Activated naive CD8-positive, alpha-beta T cell treated with anti-CD3 and anti-CD28 coated beads, Interleukin-2, amount 10 ng/mL, durations not matched to agents 7 days and 5 days (primary cell): ENCODE results near the gene THRB. TPM values are rescaled to one million over a fixed set of nuclear protein-coding genes. Genes with fewer than 3 reads are reported as not detected.

Source experiments
- ATAC-seq: fragments of 150-1000 bp; cut with Tn5 transposase; one replicate; pipeline ENCODE4 v1.10.0; 2021; ENCODE audit warnings: low read depth, moderate library complexity
- POLR2A ChIA-PET: fragments of 350-600 bp; sonication (Branson Sonifier 250); formaldehyde crosslinking; loops from one replicate; lab custom pipeline; 2021; ENCODE audit warnings: antibody characterized with exemption; lab: Charles Lee
- DNase-seq: peaks from one replicate; pipeline ENCODE4 v3.0.0; 2021
- H3K27ac Mint-ChIP-seq: one replicate; pipeline ENCODE4 v1.8.0; 2022; ENCODE audit warnings: mild to moderate bottlenecking, mixed read lengths
- H3K27me3 Mint-ChIP-seq: one replicate; pipeline ENCODE4 v1.8.0; 2022; ENCODE audit warnings: mild to moderate bottlenecking, moderate library complexity, mixed read lengths
- H3K36me3 Mint-ChIP-seq: one replicate; pipeline ENCODE4 v1.8.0; 2021; ENCODE audit warnings: mild to moderate bottlenecking, mixed read lengths
- H3K4me1 Mint-ChIP-seq: one replicate; pipeline ENCODE4 v1.8.0; 2021; ENCODE audit warnings: mixed read lengths
- H3K4me3 Mint-ChIP-seq: one replicate; pipeline ENCODE4 v1.8.0; 2022; ENCODE audit warnings: mild to moderate bottlenecking, moderate library complexity, mixed read lengths
- H3K9me3 Mint-ChIP-seq: one replicate; pipeline ENCODE4 v1.8.0; 2021; ENCODE audit warnings: mixed read lengths
- total RNA-seq, 2 experiments: library from RNA; stranded (reverse); gene quantifications; one replicate each; pipeline ENCODE4 v1.2.3, GENCODE V29; 2021

THRB gene
- total RNA-seq, 2 experiments from 2014 or later: not detected

- Mint-ChIP-seq H3K36me3 (no peaks in the 10 kb centered on the region), H3K27me3 (no peaks in the 10 kb centered on the region), H3K4me1 (no peaks in the 10 kb centered on the region), H3K9me3 (no peaks in the 10 kb centered on the region), H3K27ac (no peak overlapping the region), H3K4me3 (no peak overlapping the region)
- DNase-seq: no peak
- POLR2A ChIA-PET: no interaction called here
- ATAC-seq: no peak
Observed at GRCh38 chr3:24360957-24361356, 133.7 kb downstream of the THRB start.

DNA sequence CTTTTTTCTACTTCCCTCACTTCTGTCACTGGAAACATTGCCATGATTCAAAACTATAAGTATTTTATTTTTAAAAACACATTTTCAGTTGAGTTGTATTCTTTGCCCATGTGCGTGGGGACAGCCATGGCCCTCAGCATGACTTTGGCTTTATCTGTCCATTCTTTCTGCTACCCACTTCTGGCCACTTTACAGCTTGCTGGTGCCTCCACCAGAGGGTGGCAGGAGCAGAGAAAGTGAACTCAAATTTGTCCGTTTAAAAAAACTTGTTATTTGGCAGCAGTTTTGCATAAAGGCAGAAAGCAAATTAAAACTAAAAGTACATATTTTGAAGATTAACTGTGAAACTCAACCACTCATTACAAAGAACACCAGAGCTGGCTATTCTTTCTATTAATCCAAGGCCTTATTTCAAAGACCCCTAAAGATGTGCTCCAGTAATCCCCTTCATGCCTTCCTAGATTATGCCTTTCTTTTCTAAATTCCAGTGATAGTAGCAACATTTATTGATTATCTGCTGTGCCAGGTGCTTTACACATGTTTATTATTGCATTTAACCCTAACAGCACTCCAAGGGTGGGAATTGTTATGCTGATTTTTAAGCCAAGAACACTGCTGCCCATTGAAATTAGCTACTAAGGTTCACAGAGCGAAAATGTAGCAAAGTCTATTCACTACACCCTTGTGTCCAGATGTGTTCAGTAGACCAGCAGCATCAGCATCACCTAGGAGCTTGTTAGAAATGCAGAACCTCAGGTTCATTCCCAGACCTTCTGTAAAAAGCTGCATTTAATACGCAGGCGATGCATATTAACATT is 134.8 kb downstream of the THRB start:
- Mint-ChIP-seq H3K4me1 (no peaks in the 10 kb centered on the region), H3K9me3 (no peaks in the 10 kb centered on the region), H3K27ac (no peak overlapping the region), H3K36me3 (no peaks in the 10 kb centered on the region), H3K4me3 (no peak overlapping the region), H3K27me3 (no peaks in the 10 kb centered on the region)
- DNase-seq (no peak), ATAC-seq (no peak)
- POLR2A ChIA-PET: no interaction called here

GRCh38 chr3:24359102-24359501 is 135.5 kb downstream of the THRB start:
- no peaks in the 10 kb centered on the region for H3K36me3 Mint-ChIP-seq
- H3K27me3 Mint-ChIP-seq: no peaks in the 10 kb centered on the region
- no peak overlapping the region for H3K27ac Mint-ChIP-seq
- H3K4me1 Mint-ChIP-seq: no peaks in the 10 kb centered on the region
- no peak overlapping the region for H3K4me3 Mint-ChIP-seq
- no peaks in the 10 kb centered on the region for H3K9me3 Mint-ChIP-seq
- ATAC-seq (no peak), DNase-seq (no peak)
- POLR2A ChIA-PET: no interaction called here

DNA sequence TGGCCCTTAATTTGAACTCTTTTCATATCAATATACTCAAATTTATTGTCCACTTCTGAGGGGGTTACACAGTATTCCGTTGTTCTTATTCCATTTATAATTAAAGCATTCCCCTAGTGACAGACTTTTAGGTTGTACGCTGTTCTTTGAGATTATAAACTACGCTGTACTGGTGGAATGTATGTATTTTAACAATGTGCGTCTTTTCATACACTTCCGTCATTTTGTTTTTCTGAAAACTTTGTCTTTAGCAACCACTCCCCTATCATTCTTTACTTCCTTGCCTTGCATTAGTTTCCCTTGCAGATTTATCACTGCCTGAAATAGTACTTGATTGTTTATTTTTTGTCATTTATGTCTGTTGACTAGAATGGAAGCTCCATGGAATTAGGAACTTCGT is 137.0 kb downstream of the THRB start:
- POLR2A ChIA-PET: no interaction called here
- no peaks in the 10 kb centered on the region for H3K27me3 Mint-ChIP-seq
- H3K36me3 Mint-ChIP-seq: no peaks in the 10 kb centered on the region
- no peaks in the 10 kb centered on the region for H3K9me3 Mint-ChIP-seq
- H3K27ac Mint-ChIP-seq: no peak overlapping the region
- no peak for DNase-seq
- no peaks in the 10 kb centered on the region for H3K4me1 Mint-ChIP-seq
- ATAC-seq: no peak
- H3K4me3 Mint-ChIP-seq: no peak overlapping the region

DNA sequence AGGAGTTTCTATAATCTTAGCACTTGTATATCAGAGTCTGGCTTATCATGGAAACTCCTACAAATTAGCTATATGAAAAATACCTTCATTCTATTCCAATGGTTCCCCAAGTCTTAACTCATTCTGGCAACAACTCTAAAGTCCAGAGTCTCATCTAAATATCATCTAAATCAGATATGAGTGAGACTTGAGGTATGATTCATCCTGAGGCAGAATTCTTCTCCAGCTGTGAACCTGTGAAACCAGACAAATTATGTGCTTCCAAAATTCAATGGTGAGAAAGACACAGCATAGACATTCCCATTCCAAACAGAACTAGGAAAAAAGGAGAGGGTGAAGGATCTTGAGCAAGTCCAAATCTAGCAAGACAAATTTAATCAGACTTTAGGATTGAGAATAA is 138.8 kb downstream of the THRB start:
- Mint-ChIP-seq H3K4me1 (no peaks in the 10 kb centered on the region), H3K9me3 (no peaks in the 10 kb centered on the region), H3K27ac (no peak overlapping the region), H3K27me3 (no peaks in the 10 kb centered on the region), H3K36me3 (no peaks in the 10 kb centered on the region), H3K4me3 (no peak overlapping the region)
- no peak for DNase-seq
- ATAC-seq: no peak
- POLR2A ChIA-PET: no interaction called here

GRCh38 chr3:24354230-24354629 is 140.4 kb downstream of the THRB start:
- no peaks in the 10 kb centered on the region for H3K36me3 Mint-ChIP-seq
- no peaks in the 10 kb centered on the region for H3K4me1 Mint-ChIP-seq
- POLR2A ChIA-PET: no interaction called here
- no peak overlapping the region for H3K4me3 Mint-ChIP-seq
- H3K9me3 Mint-ChIP-seq: no peaks in the 10 kb centered on the region
- no peak for ATAC-seq
- no peak overlapping the region for H3K27ac Mint-ChIP-seq
- no peak for DNase-seq
- H3K27me3 Mint-ChIP-seq: no peaks in the 10 kb centered on the region

- Mint-ChIP-seq H3K27me3 (no peaks in the 10 kb centered on the region), H3K4me1 (no peaks in the 10 kb centered on the region), H3K9me3 (no peaks in the 10 kb centered on the region), H3K27ac (no peak overlapping the region), H3K36me3 (no peaks in the 10 kb centered on the region), H3K4me3 (no peak overlapping the region)
- DNase-seq (no peak), ATAC-seq (no peak)
- POLR2A ChIA-PET: no interaction called here
Observed at GRCh38 chr3:24352893-24353553, 141.6 kb downstream of the THRB start.

GRCh38 chr3:24351779-24352469 is 142.7 kb downstream of the THRB start:
- Mint-ChIP-seq H3K9me3 (no peaks in the 10 kb centered on the region), H3K4me3 (no peak overlapping the region), H3K4me1 (no peaks in the 10 kb centered on the region), H3K27ac (no peak overlapping the region), H3K36me3 (no peaks in the 10 kb centered on the region), H3K27me3 (no peaks in the 10 kb centered on the region)
- DNase-seq: no peak
- no peak for ATAC-seq
- POLR2A ChIA-PET: no interaction called here

- H3K4me3 Mint-ChIP-seq: no peak overlapping the region
- POLR2A ChIA-PET: no interaction called here
- DNase-seq (no peak), ATAC-seq (no peak)
- no peaks in the 10 kb centered on the region for H3K9me3 Mint-ChIP-seq
- no peak overlapping the region for H3K27ac Mint-ChIP-seq
- H3K27me3 Mint-ChIP-seq: no peaks in the 10 kb centered on the region
- H3K36me3 Mint-ChIP-seq: no peaks in the 10 kb centered on the region
- H3K4me1 Mint-ChIP-seq: no peaks in the 10 kb centered on the region
Observed at GRCh38 chr3:24349367-24350019, 145.2 kb downstream of the THRB start.

- H3K9me3 Mint-ChIP-seq: no peaks in the 10 kb centered on the region
- no peaks in the 10 kb centered on the region for H3K27me3 Mint-ChIP-seq
- H3K4me3 Mint-ChIP-seq: no peak overlapping the region
- H3K4me1 Mint-ChIP-seq: no peaks in the 10 kb centered on the region
- H3K27ac Mint-ChIP-seq: no peak overlapping the region
- DNase-seq (no peak), ATAC-seq (no peak)
- POLR2A ChIA-PET: no interaction called here
- no peaks in the 10 kb centered on the region for H3K36me3 Mint-ChIP-seq
Observed at GRCh38 chr3:24348348-24348747, 146.3 kb downstream of the THRB start.

GRCh38 chr3:24344784-24345439 is 149.7 kb downstream of the THRB start:
- Mint-ChIP-seq H3K27me3 (peaks cover 2% of the 10 kb centered on the region), H3K9me3 (no peaks in the 10 kb centered on the region), H3K4me3 (no peak overlapping the region), H3K4me1 (no peaks in the 10 kb centered on the region), H3K27ac (no peak overlapping the region), H3K36me3 (no peaks in the 10 kb centered on the region)
- DNase-seq: no peak
- POLR2A ChIA-PET: no interaction called here
- no peak for ATAC-seq

- peaks cover 2% of the 10 kb centered on the region for H3K27me3 Mint-ChIP-seq
- H3K4me3 Mint-ChIP-seq: no peak overlapping the region
Observed at GRCh38 chr3:24343084-24343783, 151.4 kb downstream of the THRB start.

More at GRCh38 chr3:24343084-24343783, 151.4 kb downstream of the THRB start:
- Mint-ChIP-seq H3K9me3 (no peaks in the 10 kb centered on the region), H3K4me1 (no peaks in the 10 kb centered on the region), H3K36me3 (no peaks in the 10 kb centered on the region), H3K27ac (no peak overlapping the region)
- POLR2A ChIA-PET: no interaction called here
- DNase-seq (no peak), ATAC-seq (no peak)
